Middle frontal gyrus (tissue), 1 donor: ENCODE data around the gene GATD1.

Experiments
- DNase-seq: peaks from one replicate; pipeline ENCODE4 v3.0.0-alpha.2; 2015; ENCODE audit warnings: low spot score; ENCODE audit errors: extremely low spot score

Gene GATD1

GRCh38 chr11:812390-812789 lies 35.1 kb upstream of the GATD1 start:
- DNase-seq, result no peak

- no peak for DNase-seq
Observed at GRCh38 chr11:811446-812245, 34.4 kb upstream of the GATD1 start.

GRCh38 chr11:810040-810567 lies 32.8 kb upstream of the GATD1 start:
- no peak for DNase-seq

GRCh38 chr11:809287-810039 lies 32.2 kb upstream of the GATD1 start, which contains the start of gene RPLP2:
Gene RPLP2, plus strand, starts transcription at chr11:809967. Its CDS starts 268 bp downstream, at chr11:810235.
- peak; percentile 93 for DNase-seq

- DNase-seq, result peak; percentile 18
Observed at GRCh38 chr11:808427-809286, 31.4 kb upstream of the GATD1 start.

- no peak for DNase-seq
Observed at GRCh38 chr11:804599-804964, 27.3 kb upstream of the GATD1 start.

- no peak for DNase-seq
Observed at GRCh38 chr11:803770-804598, 26.7 kb upstream of the GATD1 start.

- no peak for DNase-seq
Observed at GRCh38 chr11:803467-803742, 26.1 kb upstream of the GATD1 start.

- no peak for DNase-seq
Observed at GRCh38 chr11:802693-803466, 25.6 kb upstream of the GATD1 start.

- no peak for DNase-seq
Observed at GRCh38 chr11:802018-802617, 24.8 kb upstream of the GATD1 start.

- DNase-seq, result no peak
Observed at GRCh38 chr11:801097-801780, 24.0 kb upstream of the GATD1 start.

- DNase-seq, result no peak
Observed at GRCh38 chr11:800473-800872, 23.2 kb upstream of the GATD1 start.

- no peak for DNase-seq
Observed at GRCh38 chr11:799641-800316, 22.5 kb upstream of the GATD1 start.

- DNase-seq, result peak; percentile 72
Observed at GRCh38 chr11:798093-798713, 20.9 kb upstream of the GATD1 start, which contains the start of gene SLC25A22. Gene SLC25A22, minus strand, starts transcription at chr11:798281. Its CDS starts 3,275 bp downstream, at chr11:795006.

GRCh38 chr11:797296-798092 lies 20.2 kb upstream of the GATD1 start:
- peak; percentile 22 for DNase-seq

GRCh38 chr11:796565-797295 lies 19.4 kb upstream of the GATD1 start:
- DNase-seq, result no peak
